SK-N-MC (cell line): Measurements from ENCODE around the gene DLGAP1.

Source experiments
- EZH2 ChIP-seq: fragments of 200-600 bp; sonication (generic); IDR thresholded peaks from one replicate; pipeline ENCODE4 v1.6.1; 2017; ENCODE audit warnings: antibody characterized with exemption
- POLR2AphosphoS5 ChIP-seq: IDR thresholded peaks from 2 replicates; pipeline ENCODE4 v1.6.1; 2012; ENCODE audit warnings: mild to moderate bottlenecking, low read depth, low read length, borderline replicate concordance

DNA sequence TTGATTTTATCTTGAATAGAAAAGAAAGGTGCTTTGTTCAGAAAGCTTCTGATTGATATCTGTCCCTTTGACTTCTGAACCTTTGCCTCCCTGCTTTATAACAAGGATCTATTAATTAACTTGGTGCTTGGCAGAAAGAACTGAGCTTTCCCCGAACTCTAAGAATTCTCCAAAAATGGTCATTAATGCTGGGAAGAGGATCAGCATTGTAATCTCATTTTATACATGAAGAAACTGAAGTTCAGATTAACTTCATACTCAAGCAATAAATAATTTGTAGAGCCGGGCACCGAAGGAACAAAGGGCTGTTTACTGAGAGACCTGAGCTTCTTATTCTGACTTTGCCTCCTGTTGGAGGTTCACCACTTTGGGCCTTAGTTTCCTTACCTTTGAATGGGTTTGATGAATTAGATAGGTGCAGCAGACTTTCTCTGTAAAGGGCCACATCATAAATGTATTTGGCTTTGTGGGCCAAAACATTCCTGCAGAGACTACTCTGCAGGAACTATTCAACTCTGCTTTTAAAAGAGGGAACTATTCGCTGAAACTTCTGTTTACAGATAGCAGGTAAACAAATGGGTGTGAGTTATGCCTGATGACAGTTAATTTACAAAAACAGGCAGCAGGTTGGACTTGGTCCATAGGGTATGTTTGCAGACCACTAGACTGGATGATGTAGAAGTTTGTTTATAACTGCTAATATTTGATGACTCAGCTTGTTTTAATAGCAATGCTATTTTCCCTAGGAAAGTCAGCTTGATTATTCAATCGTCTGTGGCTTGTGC lies 732.3 kb downstream of the DLGAP1 start:
- TF ChIP-seq POLR2AphosphoS5 (no peak), EZH2 (no peak)
